ENCODE results near the gene NMT1. TPM values are rescaled to one million over a fixed set of nuclear protein-coding genes. Genes with fewer than 3 reads are reported as not detected.

The NMT1 gene
- total and polyA plus RNA-seq, 11 donors: 36.8 to 114 (median 68.7) TPM

GRCh38 chr17:45135192-45135977, 74.3 kb downstream of the NMT1 start, which contains the start of gene ACBD4:
TSS of gene ACBD4 (plus strand) at chr17:45135687. CDS start at chr17:45136145, 458 bp downstream.
- WGBS, 4 donors: 7 to 12% (median 7%) methylated on average over 31 to 40 of the region's 40 CpGs
- DNase-seq (peak; percentile 95 to 97 (median 96)), ATAC-seq (peak; percentile 79 to 89 (median 84))
- H3K27me3 ChIP-seq: no peaks in the 10 kb centered on the region
- H3K36me3 ChIP-seq: peaks cover 0 to 10% (median 0%) of the 10 kb centered on the region in 9 donors
- H3K4me3 ChIP-seq: peak within 1 kb of the TSS; percentile 56 to 92 (median 68)
- intact Hi-C loops (cut with DNase I): loop anchor here (1.0 to 10.0 kb wide), 9 partner anchors 61 to 361 kb away; partner anchors contain the start of gene DCAKD (in 1 of the 10)
- peak in 11 of 12 donors; percentile 99 to 100 (median 100) for TF ChIP-seq CTCF (IDR thresholded peaks at IDR 0.05)
- TF ChIP-seq POLR2A (IDR thresholded peaks at IDR 0.05): peak in 1 of 2 donors; percentile 81
- peak within 1 kb of the TSS in 11 of 12 donors; percentile 66 to 91 (median 78) for H3K27ac ChIP-seq
- no peaks in the 10 kb centered on the region for H3K9me3 ChIP-seq
- peaks cover 0 to 40% (median 28%) of the 10 kb centered on the region in 12 donors for H3K4me1 ChIP-seq

- peaks cover 0 to 32% (median 20%) of the 10 kb centered on the region in 12 donors for H3K4me1 ChIP-seq
Measured at GRCh38 chr17:45135978-45136791, 75.1 kb downstream of the NMT1 start.

GRCh38 chr17:45136846-45137560, 75.9 kb downstream of the NMT1 start:
- TF ChIP-seq CTCF (IDR thresholded peaks at IDR 0.05): no peak
- TF ChIP-seq POLR2A (IDR thresholded peaks at IDR 0.05): no peak
- H3K4me3 ChIP-seq: no peak overlapping the region
- no peaks in the 10 kb centered on the region for H3K9me3 ChIP-seq
- peaks cover 0 to 24% (median 13%) of the 10 kb centered on the region in 12 donors for H3K4me1 ChIP-seq
- peaks cover 0 to 10% (median 0%) of the 10 kb centered on the region in 9 donors for H3K36me3 ChIP-seq
- peak overlapping the region in 1 of 12 donors; percentile 24 for H3K27ac ChIP-seq
- peak in 2 of 5 donors; percentile 22 to 53 for DNase-seq
- ATAC-seq: no peak
- intact Hi-C loops (cut with DNase I): loop anchor here in 4 of 10 donors (5.0 to 10.0 kb wide), 4 partner anchors 82 to 362 kb away; partner anchors contain the start of gene DCAKD (in 1 of the 4)
- no peaks in the 10 kb centered on the region for H3K27me3 ChIP-seq
- WGBS, 4 donors: 90 to 93% (median 92%) methylated on average over 10 to 12 of the region's 12 CpGs

More at GRCh38 chr17:45135978-45136791, 75.1 kb downstream of the NMT1 start:
- H3K36me3 ChIP-seq: peaks cover 0 to 10% (median 0%) of the 10 kb centered on the region in 9 donors
- no peaks in the 10 kb centered on the region for H3K27me3 ChIP-seq
- H3K27ac ChIP-seq: peak overlapping the region in 11 of 12 donors; percentile 66 to 91 (median 78)
- DNase-seq: peak in 2 of 5 donors; percentile 45 to 60
- intact Hi-C loops (cut with DNase I): loop anchor here (1.0 to 10.0 kb wide), 9 partner anchors 61 to 361 kb away; partner anchors contain the start of gene DCAKD (in 1 of the 10)
- no peaks in the 10 kb centered on the region for H3K9me3 ChIP-seq
- H3K4me3 ChIP-seq: peak overlapping the region; percentile 56 to 92 (median 68)
- no peak for ATAC-seq
- 58 to 70% (median 60%) methylated on average over 19 to 21 of the region's 21 CpGs for WGBS, 4 donors
- TF ChIP-seq POLR2A (IDR thresholded peaks at IDR 0.05) (no peak), CTCF (IDR thresholded peaks at IDR 0.05) (no peak)
